Measurements from ENCODE around the gene PRR7. TPM values are rescaled to one million over a fixed set of nuclear protein-coding genes. Genes with fewer than 3 reads are reported as not detected.

Gene PRR7
- total and polyA plus RNA-seq, 2 of the 13 experiments (the other 11 are each of a cell fraction or from before 2014, with no cell fraction given) = 4.8 to 5.0 TPM

DNA sequence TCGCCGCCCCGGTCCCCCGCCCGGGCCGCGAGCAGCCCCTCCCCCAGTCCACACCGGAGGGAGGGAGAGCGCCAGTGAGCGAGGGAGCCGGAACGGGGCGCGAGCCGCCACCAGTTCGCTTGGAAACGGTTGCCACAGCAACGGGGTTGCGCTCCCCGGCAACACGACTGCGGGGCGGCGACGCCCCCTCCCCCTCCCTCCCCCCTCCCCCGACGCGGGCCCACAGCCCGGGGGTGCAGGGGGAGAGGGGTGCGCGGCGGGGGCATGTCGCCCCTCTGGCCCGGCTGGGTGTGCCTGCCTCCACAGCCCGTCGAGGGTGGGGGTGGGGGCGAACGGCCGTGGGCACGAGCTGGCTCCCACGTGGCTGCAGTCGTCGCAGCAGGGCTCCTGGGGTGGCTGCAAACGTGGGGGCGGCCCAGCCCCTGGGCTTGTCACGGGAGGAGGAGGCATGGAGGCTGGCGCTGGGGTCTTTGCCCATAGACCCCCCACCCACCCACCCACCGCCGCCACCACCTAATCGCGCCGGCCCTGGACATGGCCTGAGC is 524 bp downstream of the PRR7 start (continued):
- TF ChIP-seq, protein P1, sequence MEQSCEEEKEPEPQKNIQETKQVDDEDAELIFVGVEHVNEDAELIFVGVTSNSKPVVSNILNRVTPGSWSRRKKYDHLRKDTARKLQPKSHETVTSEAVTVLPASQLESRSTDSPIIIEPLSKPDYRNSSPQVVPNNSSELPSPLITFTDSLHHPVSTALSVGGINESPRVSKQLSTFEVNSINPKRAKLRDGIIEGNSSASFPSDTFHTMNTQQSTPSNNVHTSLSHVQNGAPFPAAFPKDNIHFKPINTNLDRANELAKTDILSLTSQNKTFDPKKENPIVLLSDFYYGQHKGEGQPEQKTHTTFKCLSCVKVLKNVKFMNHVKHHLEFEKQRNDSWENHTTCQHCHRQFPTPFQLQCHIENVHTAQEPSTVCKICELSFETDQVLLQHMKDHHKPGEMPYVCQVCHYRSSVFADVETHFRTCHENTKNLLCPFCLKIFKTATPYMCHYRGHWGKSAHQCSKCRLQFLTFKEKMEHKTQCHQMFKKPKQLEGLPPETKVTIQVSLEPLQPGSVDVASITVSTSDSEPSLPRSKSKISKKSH (CRISPR knock-in tag; IDR thresholded peaks at IDR 0.05; ENCODE audit: borderline replicate concordance) = no peak
- TF ChIP-seq THYN1 (CRISPR knock-in tag; IDR thresholded peaks at IDR 0.05; ENCODE audit: borderline replicate concordance, low read depth) (no peak), ZNF629 (CRISPR knock-in tag; conservative IDR thresholded peaks at IDR 0.05) (no peak), NFRKB (IDR thresholded peaks at IDR 0.05) (no peak), SIX4 (CRISPR knock-in tag; IDR thresholded peaks at IDR 0.05) (no peak), ZNF607 (CRISPR knock-in tag; IDR thresholded peaks at IDR 0.05; ENCODE audit: borderline replicate concordance) (no peak), GATAD1 (CRISPR knock-in tag; IDR thresholded peaks at IDR 0.05) (no peak), ZNF460 (CRISPR knock-in tag; IDR thresholded peaks at IDR 0.05; ENCODE audit: borderline replicate concordance) (no peak), ZNF570 (CRISPR knock-in tag; IDR thresholded peaks at IDR 0.05; ENCODE audit: borderline replicate concordance) (no peak), TAF15 (IDR thresholded peaks at IDR 0.05; ENCODE audit: low read depth, low read length, poor library complexity, severe bottlenecking) (no peak), FOXC1 (CRISPR knock-in tag; IDR thresholded peaks at IDR 0.05; ENCODE audit: borderline replicate concordance) (no peak), ZNF235 (CRISPR knock-in tag; IDR thresholded peaks at IDR 0.05; ENCODE audit: borderline replicate concordance) (no peak), FOXJ3 (CRISPR knock-in tag; IDR thresholded peaks at IDR 0.05; ENCODE audit: borderline replicate concordance) (no peak), AKNA (CRISPR knock-in tag; IDR thresholded peaks at IDR 0.05; ENCODE audit: borderline replicate concordance) (no peak), RNF2 (conservative IDR thresholded peaks at IDR 0.05; ENCODE audit: low read depth) (no peak), ZNF546 (CRISPR knock-in tag; conservative IDR thresholded peaks at IDR 0.05) (no peak), ZNF24 (IDR thresholded peaks at IDR 0.05) (no peak), SIN3A (IDR thresholded peaks at IDR 0.05; ENCODE audit: borderline replicate concordance, low read depth, low read length) (peak; percentile 4; the same call in 1 of the 2 replicates), PAX8 (CRISPR knock-in tag; IDR thresholded peaks at IDR 0.05; ENCODE audit: borderline replicate concordance) (no peak), JDP2 (CRISPR knock-in tag; IDR thresholded peaks at IDR 0.05; ENCODE audit: borderline replicate concordance) (no peak; the same call in 1 of the 2 replicates)
- TF ChIP-seq, protein P2, sequence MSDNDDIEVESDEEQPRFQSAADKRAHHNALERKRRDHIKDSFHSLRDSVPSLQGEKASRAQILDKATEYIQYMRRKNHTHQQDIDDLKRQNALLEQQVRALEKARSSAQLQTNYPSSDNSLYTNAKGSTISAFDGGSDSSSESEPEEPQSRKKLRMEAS (IDR thresholded peaks at IDR 0.05) = peak; percentile 71
- TF ChIP-seq, protein P3, sequence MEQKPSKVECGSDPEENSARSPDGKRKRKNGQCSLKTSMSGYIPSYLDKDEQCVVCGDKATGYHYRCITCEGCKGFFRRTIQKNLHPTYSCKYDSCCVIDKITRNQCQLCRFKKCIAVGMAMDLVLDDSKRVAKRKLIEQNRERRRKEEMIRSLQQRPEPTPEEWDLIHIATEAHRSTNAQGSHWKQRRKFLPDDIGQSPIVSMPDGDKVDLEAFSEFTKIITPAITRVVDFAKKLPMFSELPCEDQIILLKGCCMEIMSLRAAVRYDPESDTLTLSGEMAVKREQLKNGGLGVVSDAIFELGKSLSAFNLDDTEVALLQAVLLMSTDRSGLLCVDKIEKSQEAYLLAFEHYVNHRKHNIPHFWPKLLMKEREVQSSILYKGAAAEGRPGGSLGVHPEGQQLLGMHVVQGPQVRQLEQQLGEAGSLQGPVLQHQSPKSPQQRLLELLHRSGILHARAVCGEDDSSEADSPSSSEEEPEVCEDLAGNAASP (CRISPR knock-in tag; IDR thresholded peaks at IDR 0.05; ENCODE audit: borderline replicate concordance) = no peak

Measured in HepG2 (cell line).